Trophoblast cell (in vitro differentiated cells and primary cell): Measurements from ENCODE around the gene CD300A.

Experiments
- DNase-seq, 2 donors: peaks; one replicate each; pipeline ENCODE4 v3.0.0-alpha.2; 2016
- H2AFZ ChIP-seq: 2 replicates; pipeline ENCODE4 v1.6.1; 2013; ENCODE audit warnings: low read length, moderate library complexity, mild to moderate bottlenecking; ENCODE audit not compliant: insufficient read depth, poor library complexity
- H2AK5ac ChIP-seq: 2 replicates; pipeline ENCODE4 v1.6.1; 2013; ENCODE audit warnings: mild to moderate bottlenecking, low read length
- H2BK120ac ChIP-seq: 2 replicates; pipeline ENCODE4 v1.6.1; 2013; ENCODE audit warnings: low read length, mild to moderate bottlenecking, moderate library complexity; ENCODE audit not compliant: insufficient read depth, poor library complexity
- H2BK12ac ChIP-seq: 2 replicates; pipeline ENCODE4 v1.6.1; 2013; ENCODE audit warnings: mild to moderate bottlenecking, low read length, moderate library complexity
- H2BK5ac ChIP-seq: 2 replicates; pipeline ENCODE4 v1.6.1; 2013; ENCODE audit warnings: low read length, low read depth, moderate library complexity, mild to moderate bottlenecking; ENCODE audit not compliant: poor library complexity
- H3K14ac ChIP-seq: 2 replicates; pipeline ENCODE4 v1.6.1; 2013; ENCODE audit warnings: mild to moderate bottlenecking, low read length
- H3K18ac ChIP-seq: 2 replicates; pipeline ENCODE4 v1.6.1; 2013; ENCODE audit warnings: mild to moderate bottlenecking, low read length
- H3K23ac ChIP-seq: 2 replicates; pipeline ENCODE4 v1.6.1; 2013; ENCODE audit warnings: low read length
- H3K27ac ChIP-seq: 2 replicates; pipeline ENCODE4 v1.5.1; 2013; ENCODE audit warnings: low read depth, mild to moderate bottlenecking, inconsistent platforms, low read length, moderate library complexity
- H3K27me3 ChIP-seq: 2 replicates; pipeline ENCODE4 v1.6.1; 2013; ENCODE audit warnings: inconsistent platforms, mild to moderate bottlenecking, low read length, moderate library complexity; ENCODE audit not compliant: insufficient read depth
- H3K36me3 ChIP-seq, 2 experiments: 1 replicate in 1 of 2; 2 replicates in 1 of 2; pipeline ENCODE4 v1.6.1; 2013; ENCODE audit warnings: low read length in 2 of 2, mild to moderate bottlenecking in 2 of 2, moderate library complexity in 1 of 2; ENCODE audit not compliant: insufficient read depth in 2 of 2, control insufficient read depth in 1 of 2
- H3K4ac ChIP-seq: 2 replicates; pipeline ENCODE4 v1.6.1; 2013; ENCODE audit warnings: low read depth, mild to moderate bottlenecking, low read length, moderate library complexity
- H3K4me1 ChIP-seq, 2 experiments: 1 replicate in 1 of 2; 2 replicates in 1 of 2; pipeline ENCODE4 v1.6.1; 2013; ENCODE audit warnings: low read length in 2 of 2, mild to moderate bottlenecking in 2 of 2, moderate library complexity in 1 of 2; ENCODE audit not compliant: insufficient read depth in 2 of 2, control insufficient read depth in 1 of 2
- H3K4me2 ChIP-seq: 2 replicates; pipeline ENCODE4 v1.6.1; 2013; ENCODE audit warnings: inconsistent platforms, mild to moderate bottlenecking, low read length, moderate library complexity
- H3K4me3 ChIP-seq: 2 replicates; pipeline ENCODE4 v1.5.1; 2013; ENCODE audit warnings: mild to moderate bottlenecking, low read depth, low read length, inconsistent platforms
- H3K79me1 ChIP-seq: one replicate; pipeline ENCODE4 v1.6.1; 2013; ENCODE audit warnings: low read length
- H3K79me2 ChIP-seq: 2 replicates; pipeline ENCODE4 v1.6.1; 2013; ENCODE audit warnings: low read length, mild to moderate bottlenecking; ENCODE audit not compliant: control insufficient read depth, insufficient read depth, poor library complexity
- H3K9ac ChIP-seq: 2 replicates; pipeline ENCODE4 v1.6.1; 2013; ENCODE audit warnings: mild to moderate bottlenecking, low read length
- H3K9me3 ChIP-seq: 2 replicates; pipeline ENCODE4 v1.6.1; 2013; ENCODE audit warnings: low read depth, mild to moderate bottlenecking, control low read depth, inconsistent platforms, low read length; ENCODE audit not compliant: insufficient read depth
- H4K12ac ChIP-seq: 2 replicates; pipeline ENCODE4 v1.6.1; 2013; ENCODE audit warnings: low read depth, mild to moderate bottlenecking, low read length, moderate library complexity
- H4K8ac ChIP-seq: 2 replicates; pipeline ENCODE4 v1.6.1; 2013; ENCODE audit warnings: low read depth, mild to moderate bottlenecking, low read length, moderate library complexity
- H4K91ac ChIP-seq: one replicate; pipeline ENCODE4 v1.6.1; 2013; ENCODE audit warnings: low read depth, mild to moderate bottlenecking, low read length, moderate library complexity
- WGBS: extraction: QIAGEN DNeasy Blood & Tissue Kit; methylation state at CpG from one replicate; pipeline ENCODE4 v1.1.7; 2013; ENCODE audit warnings: missing lambda C conversion rate; ENCODE audit not compliant: insufficient read length, insufficient coverage; ENCODE audit errors: extremely low coverage; 5-methylcytosine and 5-hydroxymethylcytosine counted together

The CD300A gene

GRCh38 chr17:74528491-74529199 is 62.2 kb downstream of the CD300A start:
- H3K23ac ChIP-seq: no peak overlapping the region
- no peak overlapping the region for H3K4ac ChIP-seq
- H3K27ac ChIP-seq: no peak overlapping the region
- H3K79me2 ChIP-seq: no peaks in the 10 kb centered on the region
- no peak overlapping the region for H2BK120ac ChIP-seq
- H3K36me3 ChIP-seq: no peaks in the 10 kb centered on the region
- no peak overlapping the region for H2AFZ ChIP-seq
- H2BK5ac ChIP-seq: no peak overlapping the region
- no peaks in the 10 kb centered on the region for H3K4me1 ChIP-seq
- DNase-seq: peak; percentile 39 to 48
- no peak overlapping the region for H4K12ac ChIP-seq
- H3K14ac ChIP-seq: no peak overlapping the region
- no peak overlapping the region for H2AK5ac ChIP-seq
- H4K8ac ChIP-seq: no peak overlapping the region
- no peak overlapping the region for H3K4me3 ChIP-seq
- H2BK12ac ChIP-seq: no peak overlapping the region
- WGBS: no CpG with 5 or more reads among the region's 8 CpGs
- no peak overlapping the region for H4K91ac ChIP-seq
- H3K9me3 ChIP-seq: peaks cover 6% of the 10 kb centered on the region
- no peak overlapping the region for H3K18ac ChIP-seq
- no peaks in the 10 kb centered on the region for H3K79me1 ChIP-seq
- H3K27me3 ChIP-seq: no peaks in the 10 kb centered on the region
- H3K4me2 ChIP-seq: no peak overlapping the region
- no peak overlapping the region for H3K9ac ChIP-seq

DNA sequence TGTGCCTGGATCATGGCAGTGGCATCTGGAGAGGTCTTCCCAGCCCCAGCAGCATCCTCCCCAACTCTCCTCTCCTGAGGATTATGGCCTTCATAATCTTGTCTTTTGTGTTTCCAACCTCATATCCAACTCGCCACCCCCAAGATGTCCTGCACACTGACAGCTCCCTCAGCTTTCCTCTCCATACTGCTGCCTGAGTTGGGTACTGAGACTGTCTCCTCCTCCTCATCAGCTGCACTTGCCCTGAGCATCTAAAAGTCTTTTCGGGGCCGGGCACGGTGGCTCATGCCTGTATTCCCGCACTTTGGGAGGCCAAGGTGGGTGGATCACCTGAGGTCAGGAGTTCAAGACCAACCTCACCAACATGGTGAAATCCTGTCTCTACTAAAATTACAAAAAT is 62.8 kb downstream of the CD300A start:
- no peak overlapping the region for H3K4me2 ChIP-seq
- H4K8ac ChIP-seq: no peak overlapping the region
- H3K4me1 ChIP-seq: no peaks in the 10 kb centered on the region
- H3K9ac ChIP-seq: no peak overlapping the region
- no CpG with 5 or more reads among the region's 5 CpGs for WGBS
- H2AK5ac ChIP-seq: no peak overlapping the region
- no peaks in the 10 kb centered on the region for H3K36me3 ChIP-seq
- no peaks in the 10 kb centered on the region for H3K79me2 ChIP-seq
- no peak overlapping the region for H2AFZ ChIP-seq
- H2BK12ac ChIP-seq: no peak overlapping the region
- no peak for DNase-seq
- H3K79me1 ChIP-seq: no peaks in the 10 kb centered on the region
- no peak overlapping the region for H4K12ac ChIP-seq
- no peak overlapping the region for H2BK120ac ChIP-seq
- no peak overlapping the region for H2BK5ac ChIP-seq
- H3K9me3 ChIP-seq: peaks cover 6% of the 10 kb centered on the region
- H3K27ac ChIP-seq: no peak overlapping the region
- no peaks in the 10 kb centered on the region for H3K27me3 ChIP-seq
- H3K23ac ChIP-seq: no peak overlapping the region
- no peak overlapping the region for H3K18ac ChIP-seq
- H3K14ac ChIP-seq: no peak overlapping the region
- H3K4ac ChIP-seq: no peak overlapping the region
- H3K4me3 ChIP-seq: no peak overlapping the region
- no peak overlapping the region for H4K91ac ChIP-seq

DNA sequence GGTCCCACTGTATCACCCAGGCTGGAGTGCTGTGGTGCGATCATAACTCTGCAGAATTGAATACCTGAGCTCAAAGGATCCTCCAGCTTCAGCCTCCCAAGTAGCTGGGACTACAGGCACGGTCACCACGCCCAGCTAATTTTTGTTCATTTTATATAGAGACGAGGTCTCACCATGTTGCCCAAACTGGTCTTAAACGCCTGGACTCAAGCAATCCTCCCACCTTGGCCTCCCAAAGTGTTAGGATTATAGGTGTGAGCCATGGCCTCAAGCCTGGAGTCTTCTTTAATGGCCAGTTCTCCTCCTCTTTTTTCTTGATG is 64.4 kb downstream of the CD300A start:
- H3K4me1 ChIP-seq: no peaks in the 10 kb centered on the region

GRCh38 chr17:74531231-74531761 is 64.9 kb downstream of the CD300A start, which contains the start of gene CD300LB:
Gene CD300LB (minus strand): TSS chr17:74531475. CDS start chr17:74531350, 125 bp downstream.
- H2AK5ac ChIP-seq: no peak within 1 kb of the TSS
- no peak for DNase-seq
- H3K27me3 ChIP-seq: no peaks in the 10 kb centered on the region
- no peak within 1 kb of the TSS for H3K23ac ChIP-seq
- H3K4me1 ChIP-seq: no peaks in the 10 kb centered on the region
- H2BK12ac ChIP-seq: no peak within 1 kb of the TSS
- H2BK120ac ChIP-seq: no peak within 1 kb of the TSS
- no peaks in the 10 kb centered on the region for H3K36me3 ChIP-seq
- no peak within 1 kb of the TSS for H3K4ac ChIP-seq
- no peak within 1 kb of the TSS for H2BK5ac ChIP-seq
- no peaks in the 10 kb centered on the region for H3K79me2 ChIP-seq
- no peak within 1 kb of the TSS for H3K27ac ChIP-seq
- H3K18ac ChIP-seq: no peak within 1 kb of the TSS
- no peak within 1 kb of the TSS for H2AFZ ChIP-seq
- H3K9ac ChIP-seq: no peak within 1 kb of the TSS
- H3K14ac ChIP-seq: no peak within 1 kb of the TSS
- no peaks in the 10 kb centered on the region for H3K9me3 ChIP-seq
- no peaks in the 10 kb centered on the region for H3K79me1 ChIP-seq
- no peak within 1 kb of the TSS for H4K12ac ChIP-seq
- H3K4me2 ChIP-seq: no peak within 1 kb of the TSS
- no CpG with 5 or more reads among the region's 10 CpGs for WGBS
- H4K8ac ChIP-seq: no peak within 1 kb of the TSS
- H4K91ac ChIP-seq: no peak within 1 kb of the TSS
- no peak within 1 kb of the TSS for H3K4me3 ChIP-seq

More for the DNA sequence above, 64.4 kb downstream of the CD300A start:
- Histone ChIP-seq H3K4me2 (no peak overlapping the region), H3K23ac (no peak overlapping the region), H3K4ac (no peak overlapping the region), H3K79me2 (no peaks in the 10 kb centered on the region), H3K9me3 (peaks cover 2% of the 10 kb centered on the region), H3K27ac (no peak overlapping the region), H3K9ac (no peak overlapping the region), H2AK5ac (no peak overlapping the region), H4K8ac (no peak overlapping the region), H2AFZ (no peak overlapping the region), H4K91ac (no peak overlapping the region), H3K14ac (no peak overlapping the region), H3K36me3 (no peaks in the 10 kb centered on the region), H3K4me3 (no peak overlapping the region), H3K18ac (no peak overlapping the region), H2BK5ac (no peak overlapping the region), H2BK12ac (no peak overlapping the region), H3K79me1 (no peaks in the 10 kb centered on the region), H2BK120ac (no peak overlapping the region), H4K12ac (no peak overlapping the region), H3K27me3 (no peaks in the 10 kb centered on the region)
- DNase-seq: no peak
- no CpG with 5 or more reads among the region's 5 CpGs for WGBS
